Measurements from ENCODE around the gene PRKCSH. TPM values are rescaled to one million over a fixed set of nuclear protein-coding genes. Genes with fewer than 3 reads are reported as not detected.
"Not testable (repeated sequence)": the region's sequence is repeated elsewhere in the genome, so short reads cannot be mapped to it uniquely, and the experiment has no call there.

PRKCSH gene
- total RNA-seq, 1 experiment from 2014 or later: 110 TPM

DNA sequence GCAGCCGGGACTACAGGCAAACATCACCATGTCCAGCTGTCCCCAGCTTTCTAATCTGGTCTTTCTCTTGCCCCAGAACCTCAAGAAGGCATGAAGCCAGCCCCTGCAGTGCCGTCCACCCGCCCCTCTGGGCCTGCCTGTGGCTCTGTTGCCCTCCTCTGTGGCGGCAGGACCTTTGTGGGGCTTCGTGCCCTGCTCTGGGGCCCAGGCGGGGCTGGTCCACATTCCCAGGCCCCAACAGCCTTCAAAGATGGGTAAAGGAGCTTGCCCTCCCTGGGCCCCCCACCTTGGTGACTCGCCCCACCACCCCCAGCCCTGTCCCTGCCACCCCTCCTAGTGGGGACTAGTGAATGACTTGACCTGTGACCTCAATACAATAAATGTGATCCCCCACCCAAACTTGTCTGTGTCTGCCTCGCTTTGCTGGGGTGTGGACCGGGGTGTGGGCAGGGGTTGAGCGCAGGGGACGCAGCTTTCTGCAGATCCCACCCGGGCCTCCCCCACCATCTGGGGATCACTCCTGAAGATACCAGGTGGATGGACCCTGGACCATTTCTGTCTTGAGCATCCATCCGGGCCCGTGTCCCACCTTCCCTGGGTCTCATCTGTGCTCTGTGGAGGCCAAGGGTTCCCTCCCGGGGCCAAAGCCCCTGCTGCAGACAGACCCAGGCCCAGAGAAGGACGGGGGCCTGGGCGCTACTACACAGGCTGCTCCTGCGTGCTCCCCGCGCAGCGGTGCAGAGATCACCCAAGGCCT, 15.3 kb downstream of the PRKCSH start:
- Histone ChIP-seq H3K27me3 (replicated peaks) (no peaks in the 10 kb centered on the region), H3K4me1 (replicated peaks) (no peaks in the 10 kb centered on the region), H3K4me3 (no peak overlapping the region), H3K36me3 (peaks cover 41% of the 10 kb centered on the region), H3K9me3 (replicated peaks) (no peaks in the 10 kb centered on the region), H3K27ac (no peak overlapping the region)
- DNase-seq (ENCODE audit: low read depth in 1 of 2, low spot score in 2 of 2): no peak

GRCh38 chr19:11451327-11451870, 16.0 kb downstream of the PRKCSH start:
- Histone ChIP-seq H3K9me3 (replicated peaks) (no peaks in the 10 kb centered on the region), H3K4me1 (replicated peaks) (no peaks in the 10 kb centered on the region), H3K36me3 (peaks cover 37% of the 10 kb centered on the region), H3K4me3 (no peak overlapping the region), H3K27ac (no peak overlapping the region), H3K27me3 (replicated peaks) (no peaks in the 10 kb centered on the region)
- DNase-seq (ENCODE audit: low read depth in 1 of 2, low spot score in 2 of 2): no peak

DNA sequence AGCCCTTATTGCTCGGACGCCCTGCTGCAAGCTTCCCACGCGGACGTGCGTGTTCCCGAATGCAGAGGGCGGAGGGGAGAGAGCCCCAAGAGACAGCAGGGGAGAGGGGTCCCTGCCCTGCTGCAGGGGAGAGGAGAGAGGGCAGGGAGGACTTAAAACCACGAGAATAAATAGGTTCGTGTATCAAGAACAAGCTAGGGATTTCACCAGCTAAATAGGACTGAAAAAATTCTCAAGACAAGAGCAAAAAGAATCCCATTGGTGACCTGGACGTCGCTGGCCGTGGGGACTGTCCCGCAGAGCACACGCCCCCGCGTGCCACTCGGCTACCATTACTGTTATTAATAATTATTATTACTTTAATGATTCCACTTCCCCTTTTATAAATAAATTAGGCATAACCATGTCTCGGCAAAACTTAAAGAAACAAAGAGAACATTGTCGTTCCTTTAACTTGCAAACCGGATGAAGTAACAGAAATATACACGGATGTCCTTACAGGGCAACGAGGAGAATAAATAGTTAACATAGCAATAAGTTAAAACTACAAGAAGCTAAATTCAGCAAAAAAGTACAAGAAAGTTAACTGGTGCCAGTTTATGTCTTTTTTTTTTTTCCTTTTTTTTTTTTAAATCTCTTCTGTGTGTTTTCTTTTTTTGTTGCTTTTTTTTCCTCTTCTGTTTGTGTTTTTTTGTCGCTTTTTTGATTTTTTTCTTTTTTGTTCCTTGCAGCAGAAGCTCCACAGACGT, 16.6 kb downstream of the PRKCSH start:
- Histone ChIP-seq H3K27me3 (replicated peaks) (no peaks in the 10 kb centered on the region), H3K36me3 (peaks cover 31% of the 10 kb centered on the region), H3K9me3 (replicated peaks) (no peaks in the 10 kb centered on the region), H3K4me1 (replicated peaks) (no peaks in the 10 kb centered on the region), H3K4me3 (no peak overlapping the region), H3K27ac (no peak overlapping the region)
- DNase-seq (ENCODE audit: low read depth in 1 of 2, low spot score in 2 of 2): no peak

DNA sequence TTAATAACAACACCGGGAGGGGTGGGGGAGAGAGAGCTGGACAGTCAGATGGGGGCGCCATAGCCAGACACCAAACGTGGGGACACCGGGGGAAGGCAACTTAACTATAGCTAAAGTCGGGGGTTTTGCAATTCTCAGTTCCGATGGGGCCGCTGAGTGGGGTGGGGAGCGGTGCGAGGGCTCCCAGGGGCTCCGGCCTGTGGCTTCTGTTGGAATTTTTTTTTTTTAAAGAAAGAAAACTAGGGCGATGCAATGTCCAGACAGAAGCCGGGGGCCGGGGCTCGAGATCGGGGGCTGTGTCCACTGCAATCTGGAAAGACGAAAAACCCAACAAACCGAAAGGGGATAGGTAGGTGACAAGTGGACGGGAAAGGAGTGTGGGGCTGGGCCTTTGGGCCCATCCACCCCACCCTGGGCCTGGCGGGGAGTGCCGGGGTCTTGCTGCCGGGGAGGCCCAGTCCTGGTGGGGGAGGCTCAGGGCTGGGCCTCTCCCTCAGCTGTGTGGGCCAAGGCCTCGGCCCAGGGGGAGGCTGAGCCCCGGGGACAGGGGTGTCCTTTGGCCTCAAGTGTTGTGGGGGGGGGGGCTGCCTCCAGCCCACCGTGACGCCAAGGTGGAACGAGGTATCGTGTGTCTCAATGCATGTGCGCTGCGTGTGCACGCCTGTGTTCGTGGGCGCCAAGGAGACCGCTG, 17.3 kb downstream of the PRKCSH start:
- H3K27me3 ChIP-seq (replicated peaks): no peaks in the 10 kb centered on the region
- no peaks in the 10 kb centered on the region for H3K4me1 ChIP-seq (replicated peaks)
- no peak overlapping the region for H3K27ac ChIP-seq
- H3K4me3 ChIP-seq: no peak overlapping the region
- H3K36me3 ChIP-seq: peaks cover 24% of the 10 kb centered on the region
- H3K9me3 ChIP-seq (replicated peaks): no peaks in the 10 kb centered on the region
- DNase-seq (ENCODE audit: low read depth in 1 of 2, low spot score in 2 of 2): no peak

DNA sequence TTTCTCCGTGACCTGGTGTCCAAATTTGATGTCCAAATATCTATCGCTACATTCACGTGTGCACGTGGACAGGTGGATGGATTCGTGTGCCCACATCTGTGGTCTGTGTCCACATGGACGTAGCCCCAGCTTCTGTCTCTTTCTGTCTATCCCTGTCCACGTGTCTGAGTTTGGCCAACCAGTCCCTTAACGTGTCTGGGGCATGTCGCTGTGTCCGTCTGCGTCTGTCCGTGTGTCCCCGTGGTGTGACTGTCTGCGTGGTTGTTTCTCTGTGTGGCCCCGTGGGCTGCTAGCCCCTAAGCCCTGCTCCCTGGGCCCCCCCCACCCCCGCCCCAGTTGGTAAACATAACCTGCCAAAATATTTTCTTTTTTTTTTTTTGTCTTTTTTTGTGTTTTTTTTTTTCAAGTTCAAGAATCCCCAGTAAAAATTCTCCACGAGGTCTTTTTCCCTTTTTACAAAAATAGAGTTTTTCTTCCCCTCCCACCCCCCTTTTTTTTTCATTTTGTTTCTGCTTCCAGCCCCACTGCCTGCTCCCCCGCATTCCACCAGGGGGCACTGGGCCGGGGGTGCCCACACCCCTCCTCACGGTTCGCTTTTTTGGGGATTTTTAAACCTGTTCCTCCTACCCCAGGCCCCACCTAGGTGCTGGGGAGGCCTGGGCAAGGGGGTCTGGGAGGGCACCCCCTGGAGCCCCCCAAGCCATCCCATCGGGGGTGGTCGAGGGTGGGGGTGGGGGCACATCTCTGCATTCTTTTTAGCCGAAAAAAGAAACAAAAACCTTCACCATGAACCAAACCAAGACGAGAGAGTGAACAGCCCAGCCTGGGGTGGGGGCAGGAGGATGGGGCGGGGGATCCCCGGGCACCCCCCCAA, 18.3 kb downstream of the PRKCSH start:
- no peak for DNase-seq (ENCODE audit: low read depth in 1 of 2, low spot score in 2 of 2)
- H3K4me3 ChIP-seq: no peak overlapping the region
- H3K27ac ChIP-seq: no peak overlapping the region
- no peaks in the 10 kb centered on the region for H3K27me3 ChIP-seq (replicated peaks)
- H3K36me3 ChIP-seq: peaks cover 15% of the 10 kb centered on the region
- H3K4me1 ChIP-seq (replicated peaks): no peaks in the 10 kb centered on the region
- no peaks in the 10 kb centered on the region for H3K9me3 ChIP-seq (replicated peaks)

- H3K4me1 ChIP-seq (replicated peaks); H3K4me3 ChIP-seq; H3K9me3 ChIP-seq (replicated peaks); H3K36me3 ChIP-seq; DNase-seq (ENCODE audit: low read depth in 1 of 2, low spot score in 2 of 2); H3K27me3 ChIP-seq (replicated peaks); H3K27ac ChIP-seq: not testable (repeated sequence)
These were observed 19.8 kb downstream of the PRKCSH start for GRCh38 chr19:11455233-11455554.

- Histone ChIP-seq H3K27me3 (replicated peaks) (no peaks in the 10 kb centered on the region), H3K4me3 (no peak overlapping the region), H3K4me1 (replicated peaks) (no peaks in the 10 kb centered on the region), H3K27ac (no peak overlapping the region), H3K9me3 (replicated peaks) (no peaks in the 10 kb centered on the region), H3K36me3 (no peaks in the 10 kb centered on the region)
- no peak for DNase-seq (ENCODE audit: low read depth in 1 of 2, low spot score in 2 of 2)
These were observed 21.2 kb downstream of the PRKCSH start for GRCh38 chr19:11456659-11457058.

GRCh38 chr19:11457115-11457514, 21.7 kb downstream of the PRKCSH start:
- Histone ChIP-seq H3K4me3 (no peak overlapping the region), H3K27me3 (replicated peaks) (no peaks in the 10 kb centered on the region), H3K27ac (no peak overlapping the region), H3K9me3 (replicated peaks) (no peaks in the 10 kb centered on the region), H3K36me3 (no peaks in the 10 kb centered on the region), H3K4me1 (replicated peaks) (no peaks in the 10 kb centered on the region)
- DNase-seq (ENCODE audit: low read depth in 1 of 2, low spot score in 2 of 2): no peak

DNA sequence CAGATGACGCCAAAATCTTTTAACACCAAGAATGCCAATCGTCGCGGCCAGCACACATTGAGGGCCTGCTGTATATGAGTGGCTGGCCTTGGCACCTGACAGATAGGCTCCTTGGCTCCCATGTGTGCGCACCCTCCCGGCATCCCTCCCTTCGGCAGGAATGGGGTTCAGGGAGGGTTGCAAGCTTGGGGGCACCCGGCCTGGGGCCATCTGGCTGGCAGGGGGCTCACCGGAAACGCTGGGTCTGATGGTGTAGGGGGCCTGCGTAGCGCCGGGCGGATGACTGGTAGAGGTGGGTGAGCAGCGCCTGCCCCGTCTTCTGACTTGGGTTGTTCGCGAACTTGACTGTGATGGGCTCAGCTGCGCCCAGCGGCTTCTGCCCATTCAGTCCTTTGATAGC, 22.4 kb downstream of the PRKCSH start:
- Histone ChIP-seq H3K9me3 (replicated peaks) (no peaks in the 10 kb centered on the region), H3K36me3 (no peaks in the 10 kb centered on the region), H3K4me3 (no peak overlapping the region), H3K27ac (no peak overlapping the region), H3K27me3 (replicated peaks) (no peaks in the 10 kb centered on the region), H3K4me1 (replicated peaks) (no peaks in the 10 kb centered on the region)
- no peak for DNase-seq (ENCODE audit: low read depth in 1 of 2, low spot score in 2 of 2)

GRCh38 chr19:11458236-11458900, 22.9 kb downstream of the PRKCSH start:
- no peaks in the 10 kb centered on the region for H3K27me3 ChIP-seq (replicated peaks)
- no peak overlapping the region for H3K27ac ChIP-seq
- H3K36me3 ChIP-seq: no peaks in the 10 kb centered on the region
- no peaks in the 10 kb centered on the region for H3K9me3 ChIP-seq (replicated peaks)
- no peaks in the 10 kb centered on the region for H3K4me1 ChIP-seq (replicated peaks)
- no peak for DNase-seq (ENCODE audit: low read depth in 1 of 2, low spot score in 2 of 2)
- H3K4me3 ChIP-seq: no peak overlapping the region

GRCh38 chr19:11458912-11459311, 23.5 kb downstream of the PRKCSH start:
- not testable (repeated sequence) for H3K36me3 ChIP-seq

GRCh38 chr19:11460207-11460606, 24.8 kb downstream of the PRKCSH start:
- Histone ChIP-seq H3K27ac (no peak overlapping the region), H3K4me1 (replicated peaks) (no peaks in the 10 kb centered on the region)
- no peak for DNase-seq (ENCODE audit: low read depth in 1 of 2, low spot score in 2 of 2)

More at GRCh38 chr19:11458912-11459311, 23.5 kb downstream of the PRKCSH start:
- H3K9me3 ChIP-seq (replicated peaks); DNase-seq (ENCODE audit: low read depth in 1 of 2, low spot score in 2 of 2); H3K4me1 ChIP-seq (replicated peaks); H3K4me3 ChIP-seq; H3K27ac ChIP-seq; H3K27me3 ChIP-seq (replicated peaks): not testable (repeated sequence)

DNA sequence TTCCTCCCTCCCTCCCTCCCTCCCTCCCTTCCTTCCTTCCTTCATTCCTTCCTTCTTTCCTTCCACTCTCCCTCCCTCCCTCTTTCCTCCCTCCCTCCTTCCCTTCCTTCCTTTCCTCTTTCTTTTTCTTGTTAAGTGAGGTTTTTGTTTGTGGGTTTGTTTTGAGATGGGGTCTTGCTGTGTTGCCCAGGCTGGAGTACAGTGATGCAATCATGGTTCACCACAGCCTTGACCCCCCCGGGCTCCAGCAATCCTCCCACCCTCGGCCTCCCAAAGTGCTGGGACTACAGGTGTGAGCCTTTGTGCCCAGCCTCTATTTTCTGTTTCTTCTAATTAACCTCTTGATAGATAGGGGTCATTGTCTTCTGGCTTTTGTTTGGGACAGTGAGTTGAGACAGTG, 26.0 kb downstream of the PRKCSH start:
- H3K36me3 ChIP-seq: no peaks in the 10 kb centered on the region
- H3K4me1 ChIP-seq (replicated peaks): no peaks in the 10 kb centered on the region
- H3K27me3 ChIP-seq (replicated peaks): no peaks in the 10 kb centered on the region
- H3K9me3 ChIP-seq (replicated peaks): no peaks in the 10 kb centered on the region
- DNase-seq (ENCODE audit: low read depth in 1 of 2, low spot score in 2 of 2): no peak
- H3K4me3 ChIP-seq: no peak overlapping the region
- no peak overlapping the region for H3K27ac ChIP-seq

More at GRCh38 chr19:11460207-11460606, 24.8 kb downstream of the PRKCSH start:
- no peaks in the 10 kb centered on the region for H3K36me3 ChIP-seq
- no peaks in the 10 kb centered on the region for H3K27me3 ChIP-seq (replicated peaks)
- no peak overlapping the region for H3K4me3 ChIP-seq
- H3K9me3 ChIP-seq (replicated peaks): no peaks in the 10 kb centered on the region
